Neuron (in vitro differentiated cells): ENCODE data around the gene IRF8.

ENCODE experiments used
- H2AFZ ChIP-seq: one replicate; pipeline ENCODE4 v1.6.1; 2013; ENCODE audit warnings: low read depth, mild to moderate bottlenecking, inconsistent platforms, low read length, moderate library complexity
- H3K27me3 ChIP-seq: one replicate; pipeline ENCODE4 v1.6.1; 2013; ENCODE audit warnings: low read length; ENCODE audit not compliant: insufficient read depth
- H3K36me3 ChIP-seq: one replicate; pipeline ENCODE4 v1.6.1; 2013; ENCODE audit warnings: low read length; ENCODE audit not compliant: insufficient read depth
- H3K4me1 ChIP-seq: one replicate; pipeline ENCODE4 v1.6.1; 2013; ENCODE audit warnings: low read length; ENCODE audit not compliant: insufficient read depth
- H3K4me3 ChIP-seq: 2 replicates; pipeline ENCODE4 v1.5.1; 2013; ENCODE audit warnings: mild to moderate bottlenecking, low read length, moderate library complexity
- H3K9me3 ChIP-seq: one replicate; pipeline ENCODE4 v1.6.1; 2013; ENCODE audit warnings: low read length

Gene IRF8

DNA sequence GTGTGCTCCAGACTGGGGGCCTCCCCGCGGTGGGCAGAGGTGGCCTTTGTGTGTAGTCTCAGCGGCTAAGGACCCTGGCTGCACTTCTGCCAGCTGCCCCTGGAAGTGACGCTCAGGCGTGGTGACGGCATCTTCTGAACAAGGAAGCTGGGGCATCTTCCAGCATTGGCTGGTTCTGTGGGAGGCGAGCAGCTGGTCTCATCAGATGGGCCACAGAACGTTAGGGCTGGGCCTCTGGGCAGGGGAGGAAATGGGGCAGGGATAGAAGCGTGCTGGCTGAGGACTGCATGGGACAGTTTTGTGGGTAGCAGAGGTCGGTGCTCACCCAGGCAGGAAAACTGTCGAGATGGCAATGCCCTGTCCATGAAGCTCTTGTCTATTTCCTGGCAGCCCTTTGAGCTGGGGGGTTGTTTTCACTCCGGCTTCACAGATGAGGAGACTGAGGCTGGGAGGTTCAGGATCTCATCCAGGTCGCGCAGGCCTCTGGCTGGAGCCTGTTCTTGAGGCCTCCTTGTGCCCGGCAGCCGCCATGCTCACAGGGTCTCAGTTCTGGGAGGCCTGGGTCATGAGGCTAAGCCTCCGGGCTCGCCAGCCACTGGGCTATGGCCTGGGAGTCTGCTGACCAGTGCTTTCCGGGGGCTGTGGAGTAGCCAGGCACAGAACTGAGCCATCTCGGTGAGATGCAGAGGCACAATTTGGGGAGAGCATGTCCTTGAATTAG is 16.3 kb downstream of the IRF8 start:
- no peak overlapping the region for H2AFZ ChIP-seq
- H3K4me1 ChIP-seq = peaks cover 38% of the 10 kb centered on the region
- no peaks in the 10 kb centered on the region for H3K9me3 ChIP-seq
- H3K4me3 ChIP-seq = no peak overlapping the region
- peaks cover 10% of the 10 kb centered on the region for H3K27me3 ChIP-seq
- no peaks in the 10 kb centered on the region for H3K36me3 ChIP-seq

GRCh38 chr16:85916141-85916890 is 17.4 kb downstream of the IRF8 start:
- H3K36me3 ChIP-seq = no peaks in the 10 kb centered on the region
- no peaks in the 10 kb centered on the region for H3K9me3 ChIP-seq
- peaks cover 8% of the 10 kb centered on the region for H3K27me3 ChIP-seq
- H3K4me1 ChIP-seq = peaks cover 31% of the 10 kb centered on the region
- no peak overlapping the region for H2AFZ ChIP-seq
- H3K4me3 ChIP-seq = no peak overlapping the region

- Histone ChIP-seq H2AFZ (no peak overlapping the region), H3K27me3 (peaks cover 8% of the 10 kb centered on the region), H3K9me3 (no peaks in the 10 kb centered on the region)
Observed at GRCh38 chr16:85917012-85917411, 18.1 kb downstream of the IRF8 start.

DNA sequence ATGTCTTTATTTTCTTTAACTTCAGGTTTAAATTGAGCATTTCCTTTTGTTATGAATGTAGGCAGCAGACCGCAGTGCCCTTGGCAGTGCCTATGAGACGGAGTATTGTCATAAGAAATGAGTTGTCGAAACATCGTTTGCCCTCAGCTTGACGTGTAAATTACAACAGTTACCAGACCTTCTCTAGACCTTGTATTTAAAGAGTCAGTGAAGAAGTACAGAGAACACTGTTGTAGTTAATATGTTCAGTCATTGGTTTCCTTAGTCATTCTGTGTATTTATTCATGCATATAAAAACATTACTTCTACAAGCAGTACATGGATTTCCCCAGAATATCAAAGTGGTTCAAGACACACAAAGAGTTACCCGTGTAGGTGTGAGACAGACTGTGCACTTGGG is 19.0 kb downstream of the IRF8 start:
- Histone ChIP-seq H3K4me3 (no peak overlapping the region), H3K27me3 (peaks cover 8% of the 10 kb centered on the region), H3K36me3 (no peaks in the 10 kb centered on the region)

More at GRCh38 chr16:85917012-85917411, 18.1 kb downstream of the IRF8 start:
- Histone ChIP-seq H3K4me1 (peaks cover 24% of the 10 kb centered on the region), H3K36me3 (no peaks in the 10 kb centered on the region), H3K4me3 (no peak overlapping the region)

DNA sequence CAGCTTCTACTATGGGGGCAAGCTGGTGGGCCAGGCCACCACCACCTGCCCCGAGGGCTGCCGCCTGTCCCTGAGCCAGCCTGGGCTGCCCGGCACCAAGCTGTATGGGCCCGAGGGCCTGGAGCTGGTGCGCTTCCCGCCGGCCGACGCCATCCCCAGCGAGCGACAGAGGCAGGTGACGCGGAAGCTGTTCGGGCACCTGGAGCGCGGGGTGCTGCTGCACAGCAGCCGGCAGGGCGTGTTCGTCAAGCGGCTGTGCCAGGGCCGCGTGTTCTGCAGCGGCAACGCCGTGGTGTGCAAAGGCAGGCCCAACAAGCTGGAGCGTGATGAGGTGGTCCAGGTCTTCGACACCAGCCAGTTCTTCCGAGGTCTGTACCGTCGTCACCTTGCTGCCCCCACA is 19.5 kb downstream of the IRF8 start:
- Histone ChIP-seq H3K4me3 (no peak overlapping the region), H3K27me3 (peaks cover 8% of the 10 kb centered on the region), H2AFZ (no peak overlapping the region), H3K9me3 (no peaks in the 10 kb centered on the region), H3K36me3 (no peaks in the 10 kb centered on the region), H3K4me1 (peaks cover 10% of the 10 kb centered on the region)

More for the DNA sequence above, 19.0 kb downstream of the IRF8 start:
- Histone ChIP-seq H3K9me3 (no peaks in the 10 kb centered on the region), H2AFZ (no peak overlapping the region), H3K4me1 (peaks cover 15% of the 10 kb centered on the region)

GRCh38 chr16:85919271-85920267 is 20.6 kb downstream of the IRF8 start:
- no peaks in the 10 kb centered on the region for H3K36me3 ChIP-seq
- H3K4me3 ChIP-seq = no peak overlapping the region
- H3K9me3 ChIP-seq = no peaks in the 10 kb centered on the region
- H3K27me3 ChIP-seq = peaks cover 8% of the 10 kb centered on the region
- H3K4me1 ChIP-seq = no peaks in the 10 kb centered on the region
- no peak overlapping the region for H2AFZ ChIP-seq

DNA sequence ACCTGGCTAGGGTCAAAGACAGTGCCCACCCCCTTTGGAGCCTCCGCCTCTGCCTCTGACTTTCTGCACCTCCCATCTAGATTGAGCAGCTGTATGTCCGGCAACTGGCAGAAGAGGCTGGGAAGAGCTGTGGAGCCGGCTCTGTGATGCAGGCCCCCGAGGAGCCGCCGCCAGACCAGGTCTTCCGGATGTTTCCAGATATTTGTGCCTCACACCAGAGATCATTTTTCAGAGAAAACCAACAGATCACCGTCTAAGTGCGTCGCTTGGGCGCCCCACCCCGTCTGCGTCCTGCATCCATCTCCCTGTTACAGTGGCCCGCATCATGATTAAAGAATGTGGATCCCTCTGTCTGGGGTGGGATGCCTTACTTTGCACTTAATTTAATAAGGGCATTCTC is 22.1 kb downstream of the IRF8 start:
- Histone ChIP-seq H3K4me1 (no peaks in the 10 kb centered on the region), H2AFZ (no peak overlapping the region), H3K27me3 (peaks cover 18% of the 10 kb centered on the region), H3K9me3 (no peaks in the 10 kb centered on the region), H3K4me3 (no peak overlapping the region), H3K36me3 (no peaks in the 10 kb centered on the region)

GRCh38 chr16:85923153-85924021 is 24.4 kb downstream of the IRF8 start:
- Histone ChIP-seq H2AFZ (no peak overlapping the region), H3K4me3 (no peak overlapping the region), H3K27me3 (peaks cover 32% of the 10 kb centered on the region), H3K9me3 (no peaks in the 10 kb centered on the region), H3K36me3 (no peaks in the 10 kb centered on the region), H3K4me1 (no peaks in the 10 kb centered on the region)

GRCh38 chr16:85924675-85925074 is 25.7 kb downstream of the IRF8 start:
- no peaks in the 10 kb centered on the region for H3K9me3 ChIP-seq
- H2AFZ ChIP-seq = no peak overlapping the region
- H3K4me3 ChIP-seq = no peak overlapping the region
- H3K4me1 ChIP-seq = no peaks in the 10 kb centered on the region
- H3K36me3 ChIP-seq = no peaks in the 10 kb centered on the region
- peaks cover 32% of the 10 kb centered on the region for H3K27me3 ChIP-seq

GRCh38 chr16:85926370-85926769 is 27.4 kb downstream of the IRF8 start:
- Histone ChIP-seq H2AFZ (no peak overlapping the region), H3K4me3 (no peak overlapping the region), H3K9me3 (no peaks in the 10 kb centered on the region), H3K27me3 (peaks cover 29% of the 10 kb centered on the region), H3K36me3 (no peaks in the 10 kb centered on the region), H3K4me1 (no peaks in the 10 kb centered on the region)

GRCh38 chr16:85927371-85927770 is 28.4 kb downstream of the IRF8 start:
- no peaks in the 10 kb centered on the region for H3K36me3 ChIP-seq
- no peak overlapping the region for H3K4me3 ChIP-seq
- H3K4me1 ChIP-seq = no peaks in the 10 kb centered on the region
- H3K27me3 ChIP-seq = peaks cover 29% of the 10 kb centered on the region
- H2AFZ ChIP-seq = no peak overlapping the region
- H3K9me3 ChIP-seq = no peaks in the 10 kb centered on the region

GRCh38 chr16:85927959-85928358 is 29.0 kb downstream of the IRF8 start:
- Histone ChIP-seq H3K4me3 (no peak overlapping the region), H3K27me3 (peaks cover 29% of the 10 kb centered on the region), H3K4me1 (no peaks in the 10 kb centered on the region), H3K9me3 (no peaks in the 10 kb centered on the region), H3K36me3 (no peaks in the 10 kb centered on the region), H2AFZ (no peak overlapping the region)
